GM21825 (cell line): ENCODE results near the gene SHQ1.

Experiments
- ATAC-seq: cut with Tn5 transposase; IDR thresholded peaks from one replicate; pipeline ENCODE4 v1.9.1; 2021; ENCODE audit warnings: mild to moderate bottlenecking, moderate library complexity; ENCODE audit not compliant: unreplicated experiment

Gene SHQ1

DNA sequence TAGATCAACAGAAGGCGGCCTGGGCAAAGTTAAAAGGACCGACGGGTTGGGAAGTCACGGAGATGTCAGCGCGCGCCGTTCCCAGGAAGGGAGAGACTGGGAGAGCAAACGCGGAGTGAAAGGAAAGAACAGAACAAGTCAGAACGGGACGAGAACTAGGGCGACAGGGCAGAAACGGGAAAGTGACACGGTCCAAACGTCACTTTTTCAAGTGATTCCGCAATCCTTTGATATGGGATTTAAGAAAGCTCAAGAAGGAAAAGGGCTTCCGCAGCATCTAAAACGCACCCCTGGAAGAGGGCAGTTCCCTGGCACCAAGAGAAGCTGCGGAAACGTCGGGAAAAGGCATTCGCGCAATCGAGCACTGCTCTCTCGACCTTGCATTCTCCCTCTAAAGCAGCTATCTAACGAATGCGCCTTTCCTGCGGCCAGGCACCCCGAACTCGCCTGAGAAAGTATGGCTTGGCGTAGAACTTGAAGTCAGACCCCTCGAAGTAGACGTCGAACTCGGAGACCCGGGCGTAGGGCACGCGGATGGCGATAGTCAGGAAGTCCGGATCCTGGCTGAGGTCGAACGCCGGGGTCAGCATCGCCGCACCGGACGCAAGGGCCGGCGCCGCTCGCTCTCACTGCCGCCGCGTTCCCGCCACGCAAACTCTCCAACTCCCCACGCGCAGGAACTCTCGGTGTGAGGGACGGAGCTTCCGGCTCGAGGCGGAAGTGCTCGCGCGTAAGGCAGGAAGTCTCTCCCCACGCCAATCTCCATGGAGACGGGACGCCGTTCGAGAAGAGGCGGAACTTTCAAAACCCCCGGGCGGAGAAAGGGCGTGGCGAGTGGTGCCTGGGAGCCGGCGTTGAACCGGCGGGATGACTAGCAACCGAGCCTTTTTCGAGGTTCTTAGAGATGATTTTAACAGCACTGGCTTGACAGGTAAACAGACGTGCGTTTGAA lies at the start of gene SHQ1:
Gene SHQ1 (minus strand): TSS at position 695 of the 952 bp plus-strand sequence. CDS start 105 bp downstream, at position 590.
- peak; percentile 94 for ATAC-seq

DNA sequence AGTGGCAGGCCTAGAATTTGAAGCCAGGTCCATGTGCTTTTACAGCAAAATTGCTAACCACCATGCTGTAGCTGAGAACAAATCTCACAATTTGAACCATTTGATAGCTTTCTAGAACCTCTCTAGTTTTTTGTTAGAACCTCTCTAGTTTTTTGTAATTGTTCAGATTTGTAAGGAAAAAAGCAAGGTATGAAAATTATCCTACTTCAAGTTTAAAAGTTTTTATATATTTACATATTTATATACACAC lies 49.4 kb upstream of the SHQ1 start:
- ATAC-seq: no peak

DNA sequence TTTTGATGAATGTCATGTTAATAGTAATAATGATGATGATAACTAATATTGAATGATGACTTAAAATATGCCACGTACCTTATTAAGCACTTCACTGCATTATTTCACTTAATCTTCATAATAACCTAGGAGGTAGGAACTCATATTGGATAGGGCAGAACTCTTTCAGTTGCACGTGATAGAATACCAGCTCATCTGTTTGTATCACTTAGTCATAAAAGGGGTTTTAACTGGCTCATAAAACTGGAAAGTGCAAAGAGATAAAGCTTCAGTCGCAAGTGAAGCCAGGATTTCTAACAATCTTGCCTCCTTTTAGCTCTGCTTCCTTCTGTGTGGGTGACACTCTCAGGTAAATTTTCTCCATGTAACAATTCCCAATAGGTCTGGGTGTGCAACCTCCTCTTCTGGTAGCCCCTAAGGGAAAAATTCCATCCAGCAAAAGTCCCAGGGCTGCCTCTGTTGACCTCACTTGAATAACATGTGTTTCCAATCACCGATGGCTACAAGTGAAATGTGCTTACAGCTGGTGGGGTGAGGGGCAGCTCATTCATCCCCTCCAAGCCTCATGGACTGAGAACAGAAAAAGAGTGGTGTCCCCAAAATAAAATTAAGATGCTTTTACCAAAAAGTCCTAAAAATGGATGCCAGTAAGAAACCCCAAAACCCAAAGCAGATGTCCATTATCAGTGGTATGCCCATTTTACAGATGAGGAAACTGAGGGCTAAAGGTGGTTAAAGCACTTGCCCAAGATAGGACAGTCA lies 48.9 kb upstream of the SHQ1 start:
- ATAC-seq: no peak

DNA sequence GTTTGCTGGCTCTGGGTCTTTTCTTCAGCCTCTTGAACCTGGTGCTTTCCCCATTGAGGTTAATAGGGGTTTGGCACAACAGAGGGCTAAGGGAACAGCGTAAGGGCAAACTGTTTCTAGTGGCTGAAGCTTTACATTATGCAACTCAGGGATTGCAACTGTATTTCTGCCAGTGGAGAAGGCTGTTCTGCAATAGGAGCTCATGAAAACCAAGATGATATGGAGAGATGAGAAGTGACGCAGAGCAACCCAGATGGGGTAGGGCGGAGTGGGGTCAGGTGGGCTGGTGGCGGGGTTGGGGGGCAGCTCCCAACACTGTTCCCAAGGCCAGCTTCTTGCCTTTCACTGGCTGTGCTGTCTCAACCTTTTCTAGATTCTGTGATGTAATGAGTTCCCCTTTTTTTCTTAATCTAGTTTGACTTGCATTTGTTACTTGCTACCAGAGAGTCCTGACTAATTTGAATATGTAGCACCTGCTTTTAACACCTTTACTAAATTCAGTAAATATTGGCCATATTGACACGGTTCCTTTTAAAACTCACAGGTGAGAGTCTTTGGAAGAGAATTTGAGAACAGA lies 46.8 kb upstream of the SHQ1 start:
- ATAC-seq: no peak

DNA sequence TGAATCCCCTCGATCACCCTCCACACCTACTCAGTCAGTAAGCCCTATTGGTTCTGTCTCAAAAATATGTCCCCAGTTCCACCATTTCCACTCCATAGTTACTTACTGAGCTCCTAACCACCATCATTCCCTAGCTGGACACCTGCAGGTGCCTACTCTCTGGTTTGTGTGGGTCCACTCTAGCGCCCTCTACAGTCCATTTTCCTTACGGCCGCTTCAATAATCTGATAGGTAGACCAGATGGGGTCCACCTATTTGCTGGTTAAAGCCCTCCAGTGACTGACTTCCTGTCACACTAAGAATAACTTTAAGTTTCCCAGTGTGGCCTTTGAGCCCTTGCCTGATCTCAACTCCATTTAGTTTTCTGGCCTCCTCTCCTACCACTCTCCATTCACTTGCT lies 44.6 kb upstream of the SHQ1 start:
- ATAC-seq: no peak

DNA sequence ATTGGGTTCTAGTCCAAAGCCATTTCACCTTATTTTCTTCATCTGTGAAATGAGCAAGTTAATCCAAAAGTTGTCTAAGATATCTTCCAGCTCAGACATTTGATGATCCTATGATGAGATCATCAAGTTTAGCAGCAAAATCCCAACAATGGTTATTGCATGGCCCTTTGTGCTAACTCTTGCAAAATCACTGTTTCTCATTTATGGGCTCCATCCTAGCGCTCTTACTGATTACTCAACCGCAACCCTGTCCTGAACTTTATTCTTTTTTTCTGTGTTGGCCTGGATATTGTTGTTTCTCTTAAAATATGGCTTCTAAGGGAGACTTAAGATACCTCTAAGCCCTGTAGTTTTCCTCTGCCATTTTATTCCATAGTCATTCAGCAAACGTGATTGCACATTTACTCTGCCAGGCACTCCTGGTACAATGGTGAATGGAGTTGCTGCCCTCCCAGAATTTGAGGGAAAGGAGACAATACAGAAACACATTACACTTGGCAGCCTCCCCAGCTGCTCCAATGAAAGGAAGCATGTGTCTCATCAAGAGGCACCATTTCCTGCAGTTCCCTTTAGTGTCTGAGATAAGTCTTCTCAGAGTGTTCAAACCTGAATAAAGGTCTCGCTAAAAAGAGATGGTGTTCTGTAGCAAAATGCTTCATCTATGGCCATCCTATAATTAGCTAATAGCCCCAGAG lies 44.0 kb upstream of the SHQ1 start:
- no peak for ATAC-seq

DNA sequence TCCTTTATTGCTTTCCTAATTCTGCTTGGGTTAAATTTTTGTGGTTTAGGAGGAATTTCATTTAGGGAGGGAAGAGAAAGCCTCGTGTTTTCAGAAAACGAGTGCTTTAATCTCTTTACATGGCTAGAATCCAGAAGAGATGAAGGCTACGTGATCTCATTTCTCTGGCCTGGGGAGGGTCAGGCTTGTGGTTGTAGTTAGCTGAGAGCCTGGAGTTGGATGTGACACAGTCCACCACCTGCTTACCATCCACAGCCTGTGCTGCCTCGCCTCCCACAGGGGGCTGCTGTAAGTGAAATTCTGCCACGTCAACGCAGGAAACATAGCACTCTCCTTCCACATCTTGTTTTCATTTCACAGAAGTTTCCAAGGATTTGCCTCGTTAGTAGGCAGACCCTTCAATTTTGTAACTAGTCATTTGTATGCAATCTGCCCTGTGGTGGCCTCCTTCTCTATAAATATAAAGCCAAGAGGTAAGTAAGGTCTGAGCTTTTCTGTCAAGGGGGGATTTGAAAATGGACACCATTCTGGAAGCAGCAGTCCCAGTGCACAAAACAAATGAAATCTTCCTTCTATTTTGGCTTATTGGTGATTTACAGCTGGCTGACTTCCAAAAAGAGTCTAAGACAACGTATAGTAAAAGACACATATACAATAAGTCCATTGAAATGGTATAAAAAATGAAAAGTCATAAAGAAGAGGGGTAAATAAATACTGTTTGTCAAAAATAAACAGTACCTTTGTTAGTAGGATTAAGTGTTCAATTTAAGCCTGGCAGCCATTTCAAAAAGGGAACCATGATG lies 43.0 kb upstream of the SHQ1 start:
- no peak for ATAC-seq

DNA sequence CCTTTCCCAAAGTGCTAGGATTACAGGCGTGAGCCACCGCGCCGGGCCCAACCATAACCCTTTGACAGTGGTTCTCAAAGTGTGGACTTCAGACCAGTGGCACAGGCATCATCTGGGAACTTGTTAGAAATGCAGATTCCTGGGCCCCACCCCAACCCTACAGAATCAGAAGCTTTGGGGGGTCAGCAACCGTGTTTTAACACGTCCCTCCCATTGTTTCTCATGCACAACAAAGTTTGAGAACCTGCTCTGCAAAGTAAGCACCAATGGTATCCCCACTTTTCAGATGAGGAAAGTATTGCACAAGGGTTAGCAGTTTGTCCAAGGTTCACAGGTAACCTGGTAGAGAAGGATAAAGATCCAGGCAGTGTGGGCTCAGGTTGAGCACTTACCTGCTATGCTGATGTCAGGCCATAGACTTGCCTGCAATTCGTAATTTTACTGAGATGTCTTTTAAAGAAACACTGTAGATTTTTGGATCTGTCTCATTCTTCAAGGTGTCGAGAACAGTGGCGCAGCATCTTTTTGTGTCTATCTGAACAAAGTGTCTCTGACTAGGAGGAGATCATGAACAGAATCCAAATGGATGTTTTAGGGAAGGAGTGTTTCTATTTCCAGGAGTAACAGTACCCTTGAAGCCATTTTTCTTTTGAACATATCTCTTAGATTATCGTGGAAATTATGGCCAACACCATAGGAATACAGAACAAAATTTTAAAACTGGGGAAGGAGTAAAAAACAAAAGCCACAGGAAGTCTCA lies 42.1 kb upstream of the SHQ1 start:
- ATAC-seq: no peak

DNA sequence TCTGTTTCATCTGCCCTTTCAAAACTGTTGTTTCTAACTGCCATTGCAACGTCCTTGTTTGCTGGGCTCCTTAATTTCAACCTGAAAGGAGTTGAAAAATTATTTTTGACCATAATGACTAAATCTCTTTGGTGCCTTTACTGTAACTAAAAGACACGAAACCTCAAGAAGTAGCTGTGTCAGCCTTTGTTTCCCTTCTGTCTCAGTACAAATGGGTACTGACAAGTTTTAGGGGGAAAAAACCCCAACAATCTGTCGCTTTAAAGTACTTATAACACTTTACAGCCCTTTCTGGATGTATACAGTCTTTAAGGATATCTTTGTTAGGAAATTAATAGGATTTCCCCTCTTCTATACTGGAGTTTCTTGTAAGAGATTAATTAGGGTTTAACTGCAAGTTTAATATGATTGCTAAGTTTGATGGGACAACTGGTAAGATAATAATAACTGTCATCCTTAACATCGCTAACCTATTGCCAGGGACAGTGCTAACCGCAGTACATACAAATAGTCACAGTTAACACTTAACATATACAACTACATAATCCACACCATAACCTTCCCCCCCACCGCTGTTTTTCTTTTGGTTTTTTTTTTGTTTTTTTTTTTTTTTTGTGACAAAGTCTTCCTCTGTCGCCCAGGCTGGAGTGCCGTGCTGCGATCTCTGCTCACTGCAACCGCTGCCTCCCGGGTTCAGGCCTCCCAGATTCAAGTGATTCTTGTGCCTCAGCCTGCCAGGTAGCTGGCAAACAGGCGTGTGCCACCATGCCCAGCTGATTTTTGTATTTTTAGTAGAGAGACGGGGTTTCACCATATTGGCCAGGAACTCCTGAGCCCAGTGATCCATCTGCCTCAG lies 41.3 kb upstream of the SHQ1 start:
- ATAC-seq: no peak

DNA sequence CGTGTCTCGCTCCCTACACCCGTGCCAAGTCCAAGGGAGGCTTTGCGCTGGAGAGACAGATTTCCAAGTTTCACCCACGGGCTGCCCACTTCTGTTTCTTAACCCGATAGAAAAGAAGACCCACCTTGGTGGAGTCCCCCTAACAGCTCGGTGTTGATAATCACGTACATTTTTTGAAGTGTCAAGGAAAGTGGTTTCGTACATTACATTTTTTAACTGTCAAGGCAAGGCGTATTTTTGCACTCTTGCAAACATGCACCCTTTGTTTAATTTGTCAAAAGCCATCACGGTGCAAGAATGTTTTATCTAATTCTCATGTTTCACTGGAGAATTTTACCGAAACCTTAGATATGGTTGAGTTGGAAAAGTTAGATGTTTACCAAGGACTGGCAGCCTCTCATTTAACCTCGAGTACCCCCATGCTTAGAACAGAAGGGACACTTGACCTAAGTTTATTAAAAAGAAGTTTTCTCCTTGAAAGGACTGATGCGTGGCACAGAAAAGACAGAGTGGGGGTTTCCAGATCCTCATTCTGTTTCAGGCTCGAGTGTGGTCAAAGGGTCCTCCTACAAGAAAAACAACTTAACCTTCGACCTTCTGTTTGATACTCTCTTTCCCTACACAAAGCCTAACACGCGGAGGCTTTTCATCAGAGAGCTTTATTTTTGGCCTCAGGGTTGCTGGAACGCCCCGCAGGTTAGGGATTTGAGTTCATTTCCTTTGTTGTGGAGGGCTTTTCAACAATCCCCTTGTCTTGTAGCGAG lies 40.5 kb upstream of the SHQ1 start:
- no peak for ATAC-seq

DNA sequence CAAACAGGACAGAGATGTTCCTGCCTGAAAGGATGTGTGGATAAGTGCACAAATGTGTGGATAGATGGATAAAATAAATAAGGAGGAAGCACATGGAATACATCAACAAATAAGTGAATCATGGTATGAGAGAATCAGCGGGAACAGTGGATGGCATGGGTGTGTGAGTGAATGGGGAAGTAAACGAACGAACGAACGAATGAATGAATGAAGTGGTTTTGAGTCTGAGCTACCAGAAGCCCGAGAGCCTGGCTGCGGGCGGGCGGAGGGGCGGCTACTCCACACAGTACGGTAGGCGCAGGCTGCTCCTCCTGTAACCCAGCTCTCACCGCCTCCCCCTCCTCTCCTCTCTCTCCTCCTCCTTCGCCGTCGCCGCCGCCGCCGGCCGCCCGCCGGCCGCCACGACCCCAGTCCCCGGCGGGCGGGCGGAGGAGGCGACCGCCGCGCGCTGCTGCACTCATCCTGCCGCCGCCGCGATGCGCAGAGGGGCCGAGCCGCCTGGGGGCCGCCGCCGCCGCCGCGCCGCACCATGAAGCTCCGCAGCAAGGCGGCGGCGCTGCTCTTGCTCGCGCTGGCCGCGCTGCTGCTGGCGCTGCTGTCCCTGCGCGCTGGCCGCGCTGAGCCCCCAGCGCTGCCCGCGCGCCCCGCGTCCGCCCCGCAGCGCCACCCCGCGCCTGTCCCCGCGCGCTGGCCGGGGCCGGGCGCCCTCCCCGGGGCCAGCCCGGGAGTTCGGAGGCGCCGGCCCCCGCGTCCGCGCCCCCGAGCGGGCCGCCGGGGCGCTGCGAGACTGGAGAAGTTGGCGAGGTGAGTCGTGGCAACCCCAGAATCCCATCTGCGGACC lies 39.7 kb upstream of the SHQ1 start, which contains the start of gene GXYLT2:
Gene GXYLT2 (plus strand): TSS at position 342 of the 841 bp plus-strand sequence. CDS start 188 bp downstream, at position 530.
- ATAC-seq: no peak

DNA sequence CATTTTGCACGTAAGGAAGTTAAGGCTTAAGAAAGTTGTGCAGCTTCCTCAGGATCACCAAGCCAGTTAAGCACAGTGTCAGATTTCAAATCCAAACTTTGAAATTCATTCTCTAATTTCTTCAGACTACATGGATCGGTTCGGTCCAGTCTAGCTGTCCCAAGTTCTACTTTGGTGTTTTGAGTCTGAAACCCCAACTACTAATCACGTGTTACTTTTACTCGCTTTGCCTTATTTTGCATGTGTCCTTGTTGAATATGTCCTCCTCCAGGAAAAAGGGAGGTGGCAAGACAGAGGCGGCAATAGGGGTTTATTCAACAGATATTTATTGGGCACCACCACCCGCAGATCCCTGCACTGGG lies 39.1 kb upstream of the SHQ1 start:
- ATAC-seq: no peak

DNA sequence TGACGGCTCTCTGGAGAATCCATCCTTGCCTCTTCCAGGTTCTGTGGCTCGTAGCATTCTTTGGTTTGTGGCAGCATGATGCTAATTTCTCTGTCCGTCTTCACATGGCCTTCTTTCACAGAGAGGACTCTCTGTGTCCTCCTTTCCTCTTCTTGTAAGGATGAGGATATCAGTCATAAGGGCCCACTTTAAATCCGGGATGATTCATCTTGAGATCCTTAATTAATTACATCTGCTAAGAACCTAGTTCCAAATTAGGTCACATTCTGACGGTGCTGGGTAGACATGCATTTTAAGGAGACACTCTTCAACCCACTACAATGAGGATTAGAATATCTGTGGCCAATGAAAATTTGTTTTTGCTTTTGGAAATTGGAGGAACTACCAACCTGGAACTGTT lies 23.9 kb upstream of the SHQ1 start:
- ATAC-seq: no peak

DNA sequence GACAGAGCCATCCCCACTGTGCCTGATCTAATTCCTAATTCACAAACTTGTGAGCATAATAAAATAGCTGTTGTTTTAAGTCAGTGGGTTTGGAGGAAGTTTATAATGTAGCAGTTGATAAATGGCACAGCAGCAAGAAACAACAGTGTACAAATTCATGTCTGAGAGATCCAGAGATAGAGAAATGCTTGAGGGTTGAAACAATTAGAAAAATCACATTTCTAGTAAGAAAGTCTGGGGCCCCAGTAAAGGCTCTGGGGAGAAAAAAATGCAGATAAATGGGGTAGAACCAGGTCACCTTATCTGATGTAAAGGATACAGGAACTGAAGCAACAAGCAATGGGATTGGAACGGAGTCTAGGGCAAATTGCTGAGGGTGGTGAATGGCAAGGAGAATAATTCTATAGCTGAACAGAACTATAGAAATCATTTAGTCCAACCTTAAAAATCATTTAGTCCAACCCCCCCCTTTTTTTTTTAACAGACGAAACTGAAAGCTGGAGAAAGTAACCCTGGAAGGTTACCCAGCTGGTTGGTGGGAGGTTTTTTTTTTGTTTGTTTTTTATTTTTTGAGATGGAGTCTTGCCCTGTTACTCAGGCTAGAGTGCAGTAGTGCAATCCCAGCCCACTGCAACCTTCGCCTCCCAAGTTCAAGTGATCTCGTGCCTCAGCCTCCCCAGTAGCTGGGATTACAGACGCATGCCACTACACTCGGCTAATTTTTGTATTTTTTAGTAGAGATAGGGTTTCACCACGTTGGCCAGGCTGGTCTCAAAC lies 14.3 kb upstream of the SHQ1 start:
- no peak for ATAC-seq

DNA sequence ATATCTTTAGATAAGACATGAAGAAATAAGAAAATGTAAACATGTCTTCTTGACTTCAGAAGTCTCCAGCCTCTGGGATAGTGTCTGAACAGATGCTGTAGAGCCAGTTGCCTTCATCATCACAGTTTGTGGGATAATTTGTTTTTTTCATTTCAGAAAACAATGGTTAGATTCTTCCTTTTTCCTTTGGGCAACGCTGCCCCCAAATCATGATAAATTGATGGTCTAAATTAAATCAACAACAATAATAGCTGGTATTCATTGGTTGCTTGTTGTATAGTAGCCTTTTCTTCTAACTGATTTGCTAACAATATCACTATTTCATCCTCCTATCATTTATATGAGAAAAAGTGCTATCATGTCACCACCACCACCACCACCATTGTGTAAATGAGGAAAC lies 12.6 kb upstream of the SHQ1 start:
- no peak for ATAC-seq

DNA sequence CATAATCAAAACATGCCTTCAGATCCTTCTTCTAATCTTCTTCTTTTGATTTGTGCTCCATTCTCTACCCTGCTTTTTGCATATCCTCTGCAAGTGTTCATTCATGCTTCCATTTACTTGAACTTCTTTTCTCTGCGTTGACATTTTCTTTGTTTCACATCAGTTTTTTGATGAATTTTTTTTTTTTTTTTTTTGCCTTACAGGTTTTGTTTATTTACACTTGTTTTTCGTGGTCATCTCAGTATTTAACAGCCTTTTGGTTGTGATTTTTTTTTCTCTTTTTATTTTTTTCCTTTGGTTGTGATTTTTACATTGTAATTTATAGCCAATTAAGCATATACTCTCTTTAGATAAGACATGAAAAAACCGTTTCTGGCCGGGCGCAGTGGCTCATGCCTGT lies 11.8 kb upstream of the SHQ1 start:
- no peak for ATAC-seq
